Measurements from ENCODE around the gene PPARD.
"Not testable (repeated sequence)": the region's sequence is repeated elsewhere in the genome, so short reads cannot be mapped to it uniquely, and the experiment has no call there.

Gene PPARD

GRCh38 chr6:35312807-35313206, 29.6 kb upstream of the PPARD start:
- DNase-seq, result no peak

DNA sequence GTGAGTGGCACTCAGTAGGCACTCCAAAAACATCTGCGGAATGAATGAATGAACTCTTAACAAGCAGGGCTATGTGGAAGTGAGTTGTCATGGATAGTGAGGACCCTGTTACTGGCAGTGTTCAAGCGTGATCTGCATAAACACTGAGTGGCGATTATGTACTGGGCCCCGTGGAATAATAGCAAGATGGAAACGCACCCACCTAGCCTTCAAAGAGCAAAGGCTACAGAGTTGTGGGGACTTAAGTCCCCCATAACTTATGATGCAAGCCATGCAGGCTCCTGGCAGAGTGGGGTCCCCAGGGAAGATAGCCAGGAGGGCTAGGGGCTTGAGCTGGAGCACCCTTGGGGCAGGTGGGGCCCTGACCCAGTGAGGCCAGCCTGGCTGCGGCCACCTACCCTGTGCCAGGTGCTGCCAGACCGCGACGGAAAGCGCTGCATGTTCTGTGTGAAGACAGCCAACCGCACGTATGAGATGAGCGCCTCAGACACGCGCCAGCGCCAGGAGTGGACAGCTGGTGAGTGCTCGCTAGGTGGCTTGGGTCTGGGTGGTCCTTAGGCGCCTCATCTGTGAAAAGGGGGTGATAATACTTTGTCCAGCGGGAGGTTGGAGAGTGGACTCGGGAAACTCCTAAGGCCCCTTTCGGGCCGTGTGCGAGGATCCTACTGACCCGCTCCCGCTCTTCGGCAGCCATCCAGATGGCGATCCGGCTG, 24.7 kb upstream of the PPARD start:
- no peak for DNase-seq

DNA sequence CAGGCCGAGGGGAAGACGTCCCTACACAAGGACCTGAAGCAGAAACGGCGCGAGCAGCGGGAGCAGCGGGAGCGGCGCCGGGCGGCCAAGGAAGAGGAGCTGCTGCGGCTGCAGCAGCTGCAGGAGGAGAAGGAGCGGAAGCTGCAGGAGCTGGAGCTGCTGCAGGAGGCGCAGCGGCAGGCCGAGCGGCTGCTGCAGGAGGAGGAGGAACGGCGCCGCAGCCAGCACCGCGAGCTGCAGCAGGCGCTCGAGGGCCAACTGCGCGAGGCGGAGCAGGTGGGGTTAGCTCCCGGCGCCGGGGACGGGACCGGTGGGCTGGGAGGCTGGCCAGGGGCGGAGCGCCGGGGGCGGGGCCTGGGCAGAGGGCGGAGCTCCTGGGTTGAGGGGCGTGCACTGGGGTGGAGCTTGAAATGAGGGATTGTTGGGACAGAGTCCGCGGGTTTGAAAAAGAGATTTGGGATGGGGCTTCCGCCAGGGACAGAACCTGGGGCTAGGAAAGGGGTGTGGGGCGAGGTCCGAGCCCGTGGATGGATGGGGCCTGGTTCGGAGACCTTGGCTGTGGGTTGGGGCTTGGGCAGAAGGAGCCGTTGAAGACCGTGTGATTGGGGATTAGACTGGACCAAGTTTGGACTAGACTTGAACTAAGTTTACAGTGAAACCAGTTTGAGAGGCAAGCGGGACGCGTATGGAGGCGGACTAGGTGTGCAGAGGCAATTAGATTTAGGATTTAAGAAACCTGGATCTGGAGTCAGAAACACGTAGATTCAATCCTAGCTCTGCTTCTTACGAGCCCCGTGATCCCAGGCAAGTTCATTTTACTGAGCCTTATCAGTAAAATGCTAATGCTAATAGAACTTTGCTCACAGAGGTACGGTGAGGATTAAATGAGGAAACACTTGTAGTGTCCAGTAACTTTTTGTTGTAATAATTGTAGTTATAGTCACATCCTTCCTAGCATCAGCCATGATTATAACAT, 23.9 kb upstream of the PPARD start:
- DNase-seq, result no peak

GRCh38 chr6:35319346-35320030, 22.9 kb upstream of the PPARD start:
- DNase-seq, result no peak

DNA sequence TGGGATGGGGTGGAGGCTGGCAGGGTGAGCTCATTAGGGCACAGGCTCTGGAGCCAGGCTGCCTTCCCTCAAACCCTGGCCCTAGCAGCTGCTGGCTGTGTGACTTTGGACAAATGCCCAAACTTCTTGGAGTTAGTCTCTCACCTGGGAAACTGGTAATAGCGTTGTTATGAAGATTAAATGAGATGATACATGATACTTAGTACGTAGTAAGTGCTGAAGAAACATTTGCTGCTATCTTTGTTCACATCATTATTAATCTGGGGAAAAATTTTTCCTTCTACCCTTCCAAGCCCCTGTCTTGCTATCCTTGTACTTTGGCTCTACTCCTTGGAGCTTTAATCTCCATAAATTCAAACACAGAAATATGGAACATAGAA, 22.3 kb upstream of the PPARD start:
- DNase-seq, result no peak

DNA sequence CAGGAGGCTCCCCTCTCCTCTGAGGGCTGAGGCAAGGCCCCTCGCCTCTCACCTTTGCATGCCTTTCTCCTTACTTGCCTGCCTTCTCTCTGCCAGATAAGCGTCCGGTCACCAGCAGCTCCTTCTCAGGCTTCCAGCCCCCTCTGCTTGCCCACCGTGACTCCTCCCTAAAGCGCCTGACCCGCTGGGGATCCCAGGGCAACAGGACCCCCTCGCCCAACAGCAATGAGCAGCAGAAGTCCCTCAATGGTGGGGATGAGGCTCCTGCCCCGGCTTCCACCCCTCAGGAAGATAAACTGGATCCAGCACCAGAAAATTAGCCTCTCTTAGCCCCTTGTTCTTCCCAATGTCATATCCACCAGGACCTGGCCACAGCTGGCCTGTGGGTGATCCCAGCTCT, 21.3 kb upstream of the PPARD start:
- DNase-seq, result no peak

DNA sequence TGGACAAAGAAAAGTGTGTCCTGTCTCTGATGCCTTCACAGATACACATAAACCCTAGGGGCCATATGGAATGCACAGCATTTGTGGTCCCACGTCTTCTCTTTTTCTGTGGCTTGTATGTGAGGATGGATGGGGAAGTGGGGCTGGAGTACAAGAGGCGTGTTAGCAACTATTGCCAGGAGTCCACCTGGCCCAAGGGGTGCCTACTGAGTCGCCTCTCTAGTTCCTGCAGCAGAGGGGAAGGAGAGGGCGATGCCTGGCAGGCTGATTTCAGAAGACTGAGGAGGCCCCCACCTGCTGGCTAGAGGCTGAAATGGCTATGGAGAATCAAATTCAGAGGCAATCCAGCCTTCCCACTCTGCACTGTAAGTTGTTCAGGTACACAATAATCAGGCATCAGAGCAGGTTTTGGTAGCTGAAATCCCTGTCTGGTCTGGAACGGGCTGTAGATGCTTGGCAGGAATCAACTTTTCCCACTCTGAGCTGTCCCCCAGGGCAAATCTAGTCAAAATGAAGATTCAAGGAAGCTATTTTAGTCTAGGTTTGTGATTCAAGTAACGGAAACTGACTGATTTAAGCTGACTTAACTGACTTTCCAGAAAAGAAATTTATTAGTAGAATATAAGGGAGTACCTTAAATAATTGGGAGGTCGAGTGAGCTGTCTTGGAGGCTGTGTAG, 14.9 kb upstream of the PPARD start:
- peak; percentile 82 for DNase-seq

DNA sequence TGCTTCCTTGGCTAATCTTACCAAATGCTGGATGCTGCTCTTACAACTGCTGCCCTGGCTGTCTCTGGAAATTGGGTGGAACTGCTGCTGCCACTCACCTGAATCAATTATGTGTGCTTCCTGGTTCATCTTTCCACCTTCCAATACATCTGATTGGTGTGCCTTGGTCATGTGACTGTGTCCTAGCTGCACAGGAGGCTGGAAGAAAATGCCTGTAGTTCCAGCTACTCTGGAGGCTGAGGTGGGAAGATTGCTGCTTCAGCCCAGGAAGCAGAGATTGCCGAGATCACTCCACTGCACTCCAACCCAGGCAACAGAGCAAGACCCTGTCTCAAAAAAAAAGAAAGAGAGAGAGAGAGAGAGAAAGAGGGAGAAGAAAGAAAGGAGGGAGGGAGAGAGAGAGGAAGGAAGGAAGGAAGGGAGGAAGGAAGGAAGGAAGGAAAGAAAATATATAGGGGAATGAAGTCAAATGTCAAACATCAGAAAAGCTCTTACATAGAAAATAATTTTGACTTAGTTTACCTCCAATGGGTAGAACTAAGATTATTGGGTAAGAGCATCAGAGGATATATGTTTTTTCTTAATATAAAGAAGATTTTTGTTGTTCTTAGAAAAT, 14.1 kb upstream of the PPARD start:
- DNase-seq, result peak; percentile 18

DNA sequence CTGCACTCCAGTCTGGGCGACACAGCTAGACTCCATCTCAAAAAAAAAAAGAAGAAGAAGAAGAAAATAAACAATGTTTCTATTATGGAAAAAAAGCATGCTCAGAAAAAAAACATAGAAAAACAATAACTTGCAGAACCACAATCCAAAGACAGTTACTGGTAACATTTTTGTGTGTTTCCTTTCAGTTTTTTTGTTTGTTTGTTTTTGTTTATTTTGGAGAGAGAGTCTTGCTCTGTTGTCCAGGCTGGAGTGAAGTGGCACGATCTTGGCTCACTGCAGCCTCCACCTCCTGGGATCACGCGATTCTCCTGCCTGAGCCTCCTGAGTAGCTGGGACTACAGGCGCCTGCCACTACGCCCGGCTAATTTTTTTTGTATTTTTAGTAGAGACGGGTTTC, 13.4 kb upstream of the PPARD start:
- DNase-seq, result not testable (repeated sequence)

DNA sequence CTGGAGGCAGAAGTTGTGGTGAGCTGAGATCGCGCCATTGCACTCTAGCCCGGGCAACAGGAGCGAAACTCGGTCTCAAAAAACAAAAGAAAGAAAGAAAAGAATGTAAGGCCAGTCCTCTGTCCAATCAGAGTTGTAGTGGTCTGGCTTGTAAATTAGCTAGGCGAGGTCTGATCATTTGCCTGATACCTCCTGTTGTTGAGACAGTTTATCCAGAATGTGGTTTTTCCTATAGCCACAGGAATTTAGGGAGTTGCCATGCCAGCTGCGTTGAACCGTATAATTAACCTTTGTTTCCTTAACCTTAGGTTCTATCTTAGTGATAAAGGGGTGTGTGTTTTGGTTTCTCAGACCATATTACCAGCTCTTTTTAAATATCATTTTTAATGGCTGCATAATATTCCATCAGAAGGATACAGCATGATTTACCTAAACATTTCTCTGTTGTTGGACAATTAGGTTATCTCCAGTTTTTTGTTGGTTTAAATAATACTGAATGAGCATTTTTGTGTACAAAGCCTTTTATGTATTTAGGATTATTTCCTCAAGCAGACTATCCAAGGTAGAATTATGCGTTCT, 11.7 kb upstream of the PPARD start:
- DNase-seq, result no peak

GRCh38 chr6:35332074-35332887, 10.1 kb upstream of the PPARD start:
- DNase-seq, result peak; percentile 77

GRCh38 chr6:35341557-35341956, 801 bp upstream of the PPARD start:
- no peak for DNase-seq

GRCh38 chr6:35343092-35343834, 905 bp downstream of the PPARD start:
- DNase-seq, result peak; percentile 22

- no peak for DNase-seq
These were observed 1.6 kb downstream of the PPARD start for GRCh38 chr6:35343835-35344550.

GRCh38 chr6:35351422-35351821, 9.1 kb downstream of the PPARD start:
- DNase-seq, result no peak

DNA sequence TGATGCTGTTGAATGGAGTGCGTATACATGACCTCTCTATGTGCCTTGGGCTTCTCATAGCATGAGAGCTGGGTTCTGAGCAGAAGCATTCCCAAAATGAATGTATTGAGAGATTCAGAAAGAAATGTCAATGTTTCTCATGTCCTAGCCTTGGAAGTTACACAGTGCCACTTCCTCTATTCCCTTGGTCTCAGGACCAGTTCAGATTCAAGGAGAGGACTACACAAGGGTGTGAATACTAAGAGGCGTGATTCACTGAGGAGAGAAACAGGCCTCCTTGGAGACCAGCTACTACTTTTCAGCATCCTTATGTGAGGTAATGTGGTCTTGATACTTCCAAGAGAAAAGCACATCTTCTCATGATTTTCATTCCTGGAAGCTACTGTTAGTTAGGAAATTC, 10.4 kb downstream of the PPARD start:
- DNase-seq, result no peak

DNA sequence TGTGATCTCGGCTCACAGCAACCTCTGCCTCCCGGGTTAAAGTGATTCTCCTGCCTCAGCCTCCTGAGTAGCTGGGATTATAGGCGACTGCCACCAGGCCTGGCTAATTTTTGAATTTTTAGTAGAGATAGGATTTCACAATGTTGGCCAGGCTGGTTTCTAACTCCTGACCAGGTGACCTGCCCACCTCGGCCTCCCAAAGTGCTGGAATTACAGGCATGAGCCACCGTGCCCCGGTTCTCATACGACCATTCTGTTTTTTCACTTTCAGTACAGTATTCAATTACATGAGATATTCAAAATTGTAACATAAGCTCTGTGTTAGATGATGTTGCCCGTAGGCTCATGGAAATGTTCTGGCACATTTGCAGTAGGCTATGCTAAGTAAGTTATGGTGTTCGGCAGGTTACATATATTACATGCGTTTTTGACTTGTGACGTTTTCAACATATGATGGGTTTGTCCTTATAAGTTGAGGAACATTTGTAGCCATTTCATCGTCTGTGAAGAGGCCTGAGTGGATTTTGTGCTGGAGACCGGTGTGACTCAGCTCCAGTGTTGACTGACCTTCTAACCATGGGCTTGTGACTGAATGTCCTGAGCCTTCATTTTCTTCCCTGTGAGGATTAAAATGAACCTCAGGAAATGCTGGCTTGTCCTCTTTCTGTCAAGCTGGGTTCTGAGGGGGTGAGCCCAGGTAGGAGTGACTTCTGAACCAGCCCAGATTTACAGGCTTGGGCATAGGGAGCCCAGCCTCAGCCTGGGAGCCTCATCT, 12.2 kb downstream of the PPARD start:
- DNase-seq, result no peak

DNA sequence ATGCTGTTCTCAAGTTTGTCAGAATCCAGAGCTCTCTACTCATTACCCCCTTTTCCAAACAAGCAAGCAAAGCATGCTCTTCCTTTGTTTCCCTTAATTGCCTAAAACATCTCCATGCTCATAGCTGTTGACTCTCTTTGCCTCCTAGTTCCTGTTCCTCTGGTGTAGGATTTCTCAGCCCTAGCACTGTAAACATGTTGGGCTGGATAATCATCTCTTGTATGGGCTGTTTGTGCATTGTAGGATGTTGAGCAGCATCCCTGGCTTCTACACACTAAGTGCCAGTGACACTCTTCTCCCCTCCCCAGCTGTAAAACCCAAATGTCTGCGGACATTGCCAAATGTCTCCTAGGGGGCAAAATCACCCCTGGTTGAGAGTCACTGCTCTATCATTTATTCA, 14.0 kb downstream of the PPARD start:
- no peak for DNase-seq

DNA sequence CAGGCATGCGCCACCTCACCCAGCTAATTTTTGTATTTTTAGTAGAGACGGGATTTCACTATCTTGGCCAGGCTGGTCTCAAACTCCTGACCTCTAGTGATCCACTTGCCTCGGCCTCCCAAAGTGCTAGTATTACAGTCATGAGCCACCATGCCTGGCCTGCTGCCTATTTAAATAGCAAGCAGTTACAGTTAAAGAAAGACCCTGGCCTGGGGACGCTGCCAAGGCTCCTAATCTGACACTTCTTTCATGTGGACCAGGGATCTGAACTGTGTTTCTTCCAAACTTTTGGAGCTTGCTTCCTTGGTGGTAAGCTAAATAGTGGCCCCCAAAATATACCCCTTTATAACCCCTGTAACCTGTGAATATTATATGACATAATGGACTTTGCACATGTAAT, 15.3 kb downstream of the PPARD start:
- DNase-seq, result no peak

Data from CD4-positive, alpha-beta T cell treated with Interleukin-21 for 1 hour (primary cell).